NOMO-1 (cell line): ENCODE data around the gene ARL2BP.
A peak's percentile ranks its signal among the peaks of the same experiment; 100 is the strongest.

Experiments used
- DNase-seq, 2 experiments: peaks; one replicate each; lab custom pipeline; 2025; ENCODE audit not compliant: unreplicated experiment in 2 of 2; lab: John Stamatoyannopoulos, UW

The ARL2BP gene

GRCh38 chr16:57279780-57280638, 35.0 kb downstream of the ARL2BP start:
- no peak for DNase-seq

- DNase-seq: no peak
These were observed 36.7 kb downstream of the ARL2BP start for GRCh38 chr16:57281791-57282190.

- DNase-seq: no peak
These were observed 37.6 kb downstream of the ARL2BP start for GRCh38 chr16:57282510-57283213.

GRCh38 chr16:57283214-57283958, 38.3 kb downstream of the ARL2BP start:
- no peak for DNase-seq

- no peak for DNase-seq
These were observed 38.8 kb downstream of the ARL2BP start for GRCh38 chr16:57283959-57284208.

GRCh38 chr16:57284209-57284951, 39.3 kb downstream of the ARL2BP start, which contains the start of gene PLLP:
Gene PLLP, minus strand, starts transcription at chr16:57284672. Its CDS starts 132 bp downstream, at chr16:57284540.
- no peak for DNase-seq

- DNase-seq: no peak
These were observed 39.9 kb downstream of the ARL2BP start for GRCh38 chr16:57284952-57285363.

GRCh38 chr16:57285379-57285778, 40.3 kb downstream of the ARL2BP start:
- no peak for DNase-seq

- no peak for DNase-seq
These were observed 44.6 kb downstream of the ARL2BP start for GRCh38 chr16:57289391-57290257.

- DNase-seq: peak; percentile 14 to 18
These were observed 52.8 kb downstream of the ARL2BP start for GRCh38 chr16:57297856-57298255.

- peak; percentile 63 to 81 for DNase-seq
These were observed 54.1 kb downstream of the ARL2BP start for GRCh38 chr16:57299009-57299718.

- peak; percentile 73 to 81 for DNase-seq
These were observed 54.8 kb downstream of the ARL2BP start for GRCh38 chr16:57299719-57300386.

- peak; percentile 95 to 98 for DNase-seq
These were observed 55.5 kb downstream of the ARL2BP start for GRCh38 chr16:57300387-57301125.

GRCh38 chr16:57301126-57301817, 56.2 kb downstream of the ARL2BP start:
- DNase-seq: no peak
